HEK293 (cell line): ENCODE measurements around the gene TMCC2.

ENCODE experiments used
- EGR2 ChIP-seq: fragments of 450-650 bp; formaldehyde crosslinking; IDR thresholded peaks from 2 replicates; pipeline ENCODE4 v1.5.1; 2016; ENCODE audit warnings: low read depth, missing biosample characterization, missing genetic modification characterization
- MYNN ChIP-seq: fragments of 450-650 bp; formaldehyde crosslinking; IDR thresholded peaks from 2 replicates; pipeline ENCODE4 v1.5.1; 2016; ENCODE audit warnings: missing biosample characterization, missing genetic modification characterization, borderline replicate concordance
- PATZ1 ChIP-seq: fragments of 450-650 bp; formaldehyde crosslinking; IDR thresholded peaks from 2 replicates; pipeline ENCODE4 v1.5.1; 2016; ENCODE audit warnings: missing biosample characterization, missing genetic modification characterization
- SP2 ChIP-seq: fragments of 450-650 bp; formaldehyde crosslinking; IDR thresholded peaks from 2 replicates; pipeline ENCODE4 v1.5.1; 2016; ENCODE audit warnings: missing biosample characterization, missing genetic modification characterization
- ZBTB6 ChIP-seq: fragments of 450-650 bp; formaldehyde crosslinking; IDR thresholded peaks from 2 replicates; pipeline ENCODE4 v1.5.1; 2017; ENCODE audit warnings: missing biosample characterization, missing genetic modification characterization
- ZNF274 ChIP-seq, 2 experiments: fragments of 200-500 bp in 1 of 2; fragments of 450-650 bp in 1 of 2; sonication (Bioruptor generic) in 1 of 2; formaldehyde crosslinking in 1 of 2; IDR thresholded peaks; 2 replicates each; pipeline versions ENCODE4 v1.5.1 to v1.6.1; 2014 to 2016; ENCODE audit warnings: borderline replicate concordance in 1 of 2, inconsistent platforms in 1 of 2, low read length in 1 of 2, missing biosample characterization in 1 of 2, missing genetic modification characterization in 1 of 2
- ZNF473 ChIP-seq: fragments of 450-650 bp; formaldehyde crosslinking; IDR thresholded peaks from 2 replicates; pipeline ENCODE4 v1.5.1; 2017; ENCODE audit warnings: missing biosample characterization, missing genetic modification characterization
- ZNF513 ChIP-seq: fragments of 450-650 bp; IDR thresholded peaks from 2 replicates; pipeline ENCODE4 v1.5.1; 2018; ENCODE audit warnings: missing biosample characterization, missing genetic modification characterization
- ZNF558 ChIP-seq: fragments of 450-650 bp; formaldehyde crosslinking; IDR thresholded peaks from 2 replicates; pipeline ENCODE4 v1.5.1; 2016; ENCODE audit warnings: missing biosample characterization, missing genetic modification characterization
- TF ChIP-seq, protein P1 (sequence below): fragments of 450-650 bp; formaldehyde crosslinking; conservative IDR thresholded peaks from 2 replicates; pipeline ENCODE4 v1.5.1; 2016; ENCODE audit warnings: low read depth, missing biosample characterization, missing genetic modification characterization
- TF ChIP-seq, protein P2 (sequence below): IDR thresholded peaks from 2 replicates; pipeline ENCODE4 v1.6.1; 2011; ENCODE audit warnings: mild to moderate bottlenecking, low read depth, low read length, borderline replicate concordance
- TF ChIP-seq, protein P3 (sequence below): fragments of 450-650 bp; formaldehyde crosslinking; IDR thresholded peaks from 2 replicates; pipeline ENCODE4 v1.5.1; 2016; ENCODE audit warnings: missing biosample characterization, missing genetic modification characterization
- TF ChIP-seq, protein P4 (sequence below): fragments of 450-650 bp; formaldehyde crosslinking; IDR thresholded peaks from 2 replicates; pipeline ENCODE4 v1.5.1; 2016; ENCODE audit warnings: missing biosample characterization, missing genetic modification characterization

DNA sequence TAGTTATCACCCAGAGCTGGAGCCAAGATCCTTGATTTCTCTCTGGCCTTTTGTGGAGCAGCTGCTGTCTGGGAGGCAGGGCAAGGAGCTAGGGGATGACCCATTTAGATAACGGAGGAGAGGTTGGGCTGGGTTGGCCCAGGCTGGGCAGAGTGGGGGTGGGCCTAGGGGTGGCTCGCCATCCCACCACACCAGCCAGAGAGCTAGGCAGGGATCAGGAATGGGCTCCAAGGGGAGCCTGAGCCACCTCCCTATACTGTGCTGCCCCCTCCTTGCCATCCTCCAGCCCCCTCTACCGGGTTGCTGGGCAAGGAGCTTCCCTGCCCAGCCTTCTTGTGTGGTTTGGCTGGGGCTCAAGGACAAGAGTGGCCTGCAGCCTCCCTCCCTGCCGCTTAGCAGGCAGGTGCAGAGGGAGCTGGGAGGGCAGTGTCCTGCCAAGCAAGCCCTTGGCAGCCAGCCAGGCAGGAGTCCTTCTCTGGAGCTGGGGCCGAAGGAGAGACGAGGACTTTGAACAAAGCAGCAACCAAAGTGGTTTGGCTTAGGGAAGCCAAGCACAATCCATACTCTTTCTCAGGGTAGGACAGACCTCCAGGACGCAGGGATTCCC, 89.7 kb downstream of the TMCC2 start:
- TF ChIP-seq, protein P1, sequence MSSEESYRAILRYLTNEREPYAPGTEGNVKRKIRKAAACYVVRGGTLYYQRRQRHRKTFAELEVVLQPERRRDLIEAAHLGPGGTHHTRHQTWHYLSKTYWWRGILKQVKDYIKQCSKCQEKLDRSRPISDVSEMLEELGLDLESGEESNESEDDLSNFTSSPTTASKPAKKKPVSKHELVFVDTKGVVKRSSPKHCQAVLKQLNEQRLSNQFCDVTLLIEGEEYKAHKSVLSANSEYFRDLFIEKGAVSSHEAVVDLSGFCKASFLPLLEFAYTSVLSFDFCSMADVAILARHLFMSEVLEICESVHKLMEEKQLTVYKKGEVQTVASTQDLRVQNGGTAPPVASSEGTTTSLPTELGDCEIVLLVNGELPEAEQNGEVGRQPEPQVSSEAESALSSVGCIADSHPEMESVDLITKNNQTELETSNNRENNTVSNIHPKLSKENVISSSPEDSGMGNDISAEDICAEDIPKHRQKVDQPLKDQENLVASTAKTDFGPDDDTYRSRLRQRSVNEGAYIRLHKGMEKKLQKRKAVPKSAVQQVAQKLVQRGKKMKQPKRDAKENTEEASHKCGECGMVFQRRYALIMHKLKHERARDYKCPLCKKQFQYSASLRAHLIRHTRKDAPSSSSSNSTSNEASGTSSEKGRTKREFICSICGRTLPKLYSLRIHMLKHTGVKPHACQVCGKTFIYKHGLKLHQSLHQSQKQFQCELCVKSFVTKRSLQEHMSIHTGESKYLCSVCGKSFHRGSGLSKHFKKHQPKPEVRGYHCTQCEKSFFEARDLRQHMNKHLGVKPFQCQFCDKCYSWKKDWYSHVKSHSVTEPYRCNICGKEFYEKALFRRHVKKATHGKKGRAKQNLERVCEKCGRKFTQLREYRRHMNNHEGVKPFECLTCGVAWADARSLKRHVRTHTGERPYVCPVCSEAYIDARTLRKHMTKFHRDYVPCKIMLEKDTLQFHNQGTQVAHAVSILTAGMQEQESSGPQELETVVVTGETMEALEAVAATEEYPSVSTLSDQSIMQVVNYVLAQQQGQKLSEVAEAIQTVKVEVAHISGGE (tag by site-specific recombination) = no peak
- TF ChIP-seq SP2 (peak; percentile 14; the same call in 1 of the 2 replicates), PATZ1 (peak; percentile 70), ZNF473 (tag by site-specific recombination) (no peak), EGR2 (tag by site-specific recombination) (no peak), ZBTB6 (tag by site-specific recombination) (no peak), MYNN (tag by site-specific recombination) (no peak), ZNF513 (tag by site-specific recombination) (no peak), ZNF274 (IDR thresholded peaks at IDR 0.05; ENCODE audit: low read length) (no peak), ZNF274 (tag by site-specific recombination; IDR thresholded peaks at IDR 0.05; ENCODE audit: borderline replicate concordance) (no peak), ZNF558 (tag by site-specific recombination) (no peak)
- TF ChIP-seq, protein P2, sequence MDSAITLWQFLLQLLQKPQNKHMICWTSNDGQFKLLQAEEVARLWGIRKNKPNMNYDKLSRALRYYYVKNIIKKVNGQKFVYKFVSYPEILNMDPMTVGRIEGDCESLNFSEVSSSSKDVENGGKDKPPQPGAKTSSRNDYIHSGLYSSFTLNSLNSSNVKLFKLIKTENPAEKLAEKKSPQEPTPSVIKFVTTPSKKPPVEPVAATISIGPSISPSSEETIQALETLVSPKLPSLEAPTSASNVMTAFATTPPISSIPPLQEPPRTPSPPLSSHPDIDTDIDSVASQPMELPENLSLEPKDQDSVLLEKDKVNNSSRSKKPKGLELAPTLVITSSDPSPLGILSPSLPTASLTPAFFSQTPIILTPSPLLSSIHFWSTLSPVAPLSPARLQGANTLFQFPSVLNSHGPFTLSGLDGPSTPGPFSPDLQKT = no peak
- TF ChIP-seq, protein P3, sequence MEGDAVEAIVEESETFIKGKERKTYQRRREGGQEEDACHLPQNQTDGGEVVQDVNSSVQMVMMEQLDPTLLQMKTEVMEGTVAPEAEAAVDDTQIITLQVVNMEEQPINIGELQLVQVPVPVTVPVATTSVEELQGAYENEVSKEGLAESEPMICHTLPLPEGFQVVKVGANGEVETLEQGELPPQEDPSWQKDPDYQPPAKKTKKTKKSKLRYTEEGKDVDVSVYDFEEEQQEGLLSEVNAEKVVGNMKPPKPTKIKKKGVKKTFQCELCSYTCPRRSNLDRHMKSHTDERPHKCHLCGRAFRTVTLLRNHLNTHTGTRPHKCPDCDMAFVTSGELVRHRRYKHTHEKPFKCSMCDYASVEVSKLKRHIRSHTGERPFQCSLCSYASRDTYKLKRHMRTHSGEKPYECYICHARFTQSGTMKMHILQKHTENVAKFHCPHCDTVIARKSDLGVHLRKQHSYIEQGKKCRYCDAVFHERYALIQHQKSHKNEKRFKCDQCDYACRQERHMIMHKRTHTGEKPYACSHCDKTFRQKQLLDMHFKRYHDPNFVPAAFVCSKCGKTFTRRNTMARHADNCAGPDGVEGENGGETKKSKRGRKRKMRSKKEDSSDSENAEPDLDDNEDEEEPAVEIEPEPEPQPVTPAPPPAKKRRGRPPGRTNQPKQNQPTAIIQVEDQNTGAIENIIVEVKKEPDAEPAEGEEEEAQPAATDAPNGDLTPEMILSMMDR (tag by site-specific recombination) = peak; percentile 71
- TF ChIP-seq, protein P4, sequence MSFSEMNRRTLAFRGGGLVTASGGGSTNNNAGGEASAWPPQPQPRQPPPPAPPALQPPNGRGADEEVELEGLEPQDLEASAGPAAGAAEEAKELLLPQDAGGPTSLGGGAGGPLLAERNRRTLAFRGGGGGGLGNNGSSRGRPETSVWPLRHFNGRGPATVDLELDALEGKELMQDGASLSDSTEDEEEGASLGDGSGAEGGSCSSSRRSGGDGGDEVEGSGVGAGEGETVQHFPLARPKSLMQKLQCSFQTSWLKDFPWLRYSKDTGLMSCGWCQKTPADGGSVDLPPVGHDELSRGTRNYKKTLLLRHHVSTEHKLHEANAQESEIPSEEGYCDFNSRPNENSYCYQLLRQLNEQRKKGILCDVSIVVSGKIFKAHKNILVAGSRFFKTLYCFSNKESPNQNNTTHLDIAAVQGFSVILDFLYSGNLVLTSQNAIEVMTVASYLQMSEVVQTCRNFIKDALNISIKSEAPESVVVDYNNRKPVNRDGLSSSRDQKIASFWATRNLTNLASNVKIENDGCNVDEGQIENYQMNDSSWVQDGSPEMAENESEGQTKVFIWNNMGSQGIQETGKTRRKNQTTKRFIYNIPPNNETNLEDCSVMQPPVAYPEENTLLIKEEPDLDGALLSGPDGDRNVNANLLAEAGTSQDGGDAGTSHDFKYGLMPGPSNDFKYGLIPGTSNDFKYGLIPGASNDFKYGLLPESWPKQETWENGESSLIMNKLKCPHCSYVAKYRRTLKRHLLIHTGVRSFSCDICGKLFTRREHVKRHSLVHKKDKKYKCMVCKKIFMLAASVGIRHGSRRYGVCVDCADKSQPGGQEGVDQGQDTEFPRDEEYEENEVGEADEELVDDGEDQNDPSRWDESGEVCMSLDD (tag by site-specific recombination) = no peak
